ENCODE data around the gene ACER2.

The ACER2 gene

DNA sequence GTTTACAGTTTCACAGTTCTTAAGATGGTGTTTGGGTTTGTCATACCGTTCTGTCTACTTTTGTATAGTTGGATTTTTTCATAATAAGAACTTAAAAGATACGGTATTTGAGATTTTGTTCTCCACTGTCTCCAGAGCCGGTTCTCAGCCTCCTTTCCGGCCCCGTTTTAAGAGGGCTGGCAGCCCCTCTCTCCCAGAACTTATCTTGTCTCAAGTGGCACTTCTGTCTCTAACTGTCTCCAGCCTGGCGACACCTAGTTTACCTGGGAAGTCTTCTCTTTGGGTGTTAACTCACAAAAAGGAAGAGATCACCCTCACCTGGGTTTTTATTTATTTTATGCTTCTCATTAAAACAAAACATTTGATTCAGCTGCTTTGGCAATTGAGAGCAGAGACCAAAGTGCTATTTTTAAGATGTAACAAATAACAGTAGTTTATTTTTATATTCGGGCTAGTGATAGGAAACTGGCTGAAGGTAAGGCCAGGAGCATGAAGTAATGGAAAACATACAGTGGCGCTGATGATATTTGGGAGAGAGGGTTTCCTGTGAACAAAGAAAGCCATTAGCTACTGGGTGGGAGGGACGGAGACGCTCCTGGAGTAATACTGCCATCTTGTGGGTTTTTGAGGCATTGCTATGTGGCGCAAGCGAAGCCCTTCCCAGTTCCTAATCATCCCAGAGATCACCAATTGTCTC, 48.3 kb downstream of the ACER2 start:
- H3K9me3 ChIP-seq (ENCODE audit: low read length): no peaks in the 10 kb centered on the region
- no peak overlapping the region for H3K9ac ChIP-seq (ENCODE audit: low read length)
- H3K9me2 ChIP-seq (ENCODE audit: low read depth, low read length): no peaks in the 10 kb centered on the region
- TF ChIP-seq, protein P1, sequence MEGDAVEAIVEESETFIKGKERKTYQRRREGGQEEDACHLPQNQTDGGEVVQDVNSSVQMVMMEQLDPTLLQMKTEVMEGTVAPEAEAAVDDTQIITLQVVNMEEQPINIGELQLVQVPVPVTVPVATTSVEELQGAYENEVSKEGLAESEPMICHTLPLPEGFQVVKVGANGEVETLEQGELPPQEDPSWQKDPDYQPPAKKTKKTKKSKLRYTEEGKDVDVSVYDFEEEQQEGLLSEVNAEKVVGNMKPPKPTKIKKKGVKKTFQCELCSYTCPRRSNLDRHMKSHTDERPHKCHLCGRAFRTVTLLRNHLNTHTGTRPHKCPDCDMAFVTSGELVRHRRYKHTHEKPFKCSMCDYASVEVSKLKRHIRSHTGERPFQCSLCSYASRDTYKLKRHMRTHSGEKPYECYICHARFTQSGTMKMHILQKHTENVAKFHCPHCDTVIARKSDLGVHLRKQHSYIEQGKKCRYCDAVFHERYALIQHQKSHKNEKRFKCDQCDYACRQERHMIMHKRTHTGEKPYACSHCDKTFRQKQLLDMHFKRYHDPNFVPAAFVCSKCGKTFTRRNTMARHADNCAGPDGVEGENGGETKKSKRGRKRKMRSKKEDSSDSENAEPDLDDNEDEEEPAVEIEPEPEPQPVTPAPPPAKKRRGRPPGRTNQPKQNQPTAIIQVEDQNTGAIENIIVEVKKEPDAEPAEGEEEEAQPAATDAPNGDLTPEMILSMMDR (IDR thresholded peaks at IDR 0.05; ENCODE audit: low read length): peak; percentile 90
- TF ChIP-seq EZH2 (IDR thresholded peaks at IDR 0.05; ENCODE audit: borderline replicate concordance, low read length): no peak
- no peak overlapping the region for H3K4me3 ChIP-seq (ENCODE audit: low read depth, low read length, poor library complexity, severe bottlenecking)
- peak overlapping the region; percentile 15; the same call in 1 of the 2 replicates for H2AFZ ChIP-seq (ENCODE audit: low read length)
- H3K36me3 ChIP-seq (ENCODE audit: insufficient read depth, low read length): no peaks in the 10 kb centered on the region
- no peaks in the 10 kb centered on the region for H4K20me1 ChIP-seq (ENCODE audit: insufficient read depth, low read length)
- H3K4me1 ChIP-seq (ENCODE audit: insufficient read depth, low read length, severe bottlenecking): peaks cover 8% of the 10 kb centered on the region
- no peaks in the 10 kb centered on the region for H3F3A ChIP-seq (ENCODE audit: insufficient read depth, low read length)
- H3K27me3 ChIP-seq (ENCODE audit: insufficient read depth, low read length): no peaks in the 10 kb centered on the region; the same call in 1 of the 2 replicates
- H3K79me2 ChIP-seq (ENCODE audit: insufficient read depth, low read length): no peaks in the 10 kb centered on the region
- H3K4me2 ChIP-seq (ENCODE audit: low read length): peak overlapping the region; percentile 9
- H3K27ac ChIP-seq (ENCODE audit: low read depth, low read length, poor library complexity, severe bottlenecking): no peak overlapping the region

DNA sequence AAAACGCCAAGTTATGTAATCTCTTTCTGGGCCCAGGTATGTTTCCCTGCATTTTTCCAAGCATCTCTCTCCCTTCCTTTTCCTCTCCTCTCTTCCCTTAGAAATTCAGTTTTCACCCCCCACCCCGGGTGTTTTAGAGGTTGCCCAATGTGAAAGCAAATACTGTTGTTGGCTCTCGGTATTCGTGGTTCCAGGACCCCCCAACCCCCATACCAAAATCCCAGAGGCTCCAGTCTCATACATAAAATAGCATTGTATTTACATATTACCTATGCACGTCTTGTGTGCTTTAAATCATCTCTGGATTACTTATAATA, 48.8 kb downstream of the ACER2 start:
- Histone ChIP-seq H3K9ac (ENCODE audit: low read length) (no peak overlapping the region), H3K9me3 (ENCODE audit: low read length) (no peaks in the 10 kb centered on the region), H3K4me3 (ENCODE audit: low read depth, low read length, poor library complexity, severe bottlenecking) (no peak overlapping the region), H3K27me3 (ENCODE audit: insufficient read depth, low read length) (no peaks in the 10 kb centered on the region; the same call in 1 of the 2 replicates), H3K79me2 (ENCODE audit: insufficient read depth, low read length) (no peaks in the 10 kb centered on the region), H2AFZ (ENCODE audit: low read length) (no peak overlapping the region), H3K36me3 (ENCODE audit: insufficient read depth, low read length) (no peaks in the 10 kb centered on the region), H3K4me2 (ENCODE audit: low read length) (peak overlapping the region; percentile 9; the same call in 1 of the 2 replicates), H4K20me1 (ENCODE audit: insufficient read depth, low read length) (no peaks in the 10 kb centered on the region), H3K9me2 (ENCODE audit: low read depth, low read length) (no peaks in the 10 kb centered on the region), H3F3A (ENCODE audit: insufficient read depth, low read length) (no peaks in the 10 kb centered on the region), H3K27ac (ENCODE audit: low read depth, low read length, poor library complexity, severe bottlenecking) (no peak overlapping the region), H3K4me1 (ENCODE audit: insufficient read depth, low read length, severe bottlenecking) (peaks cover 8% of the 10 kb centered on the region)
- TF ChIP-seq, protein P1 (IDR thresholded peaks at IDR 0.05; ENCODE audit: low read length): no peak; the same call in 1 of the 2 replicates
- TF ChIP-seq EZH2 (IDR thresholded peaks at IDR 0.05; ENCODE audit: borderline replicate concordance, low read length): no peak

DNA sequence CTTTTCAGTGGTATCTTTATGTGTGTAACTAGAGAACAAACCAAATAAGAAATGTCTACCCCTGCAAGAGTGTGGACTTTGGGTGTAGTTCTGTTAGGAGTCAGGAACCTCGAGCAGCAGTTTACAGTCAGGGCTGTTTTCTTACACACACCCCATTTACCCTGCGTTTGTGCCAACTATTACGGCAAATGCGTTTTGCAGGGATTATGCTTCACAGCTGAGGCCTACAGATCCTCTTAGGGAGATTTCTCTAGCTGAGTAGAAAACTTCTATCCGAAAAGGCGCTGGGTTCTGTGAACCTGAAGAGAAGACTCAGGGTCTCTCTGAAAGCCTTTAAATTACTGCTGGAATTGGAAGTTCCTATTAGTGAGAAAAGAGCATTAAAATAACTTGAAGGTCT, 51.4 kb downstream of the ACER2 start:
- Histone ChIP-seq H3K9me2 (ENCODE audit: low read depth, low read length) (no peaks in the 10 kb centered on the region), H3K79me2 (ENCODE audit: insufficient read depth, low read length) (no peaks in the 10 kb centered on the region), H3K27me3 (ENCODE audit: insufficient read depth, low read length) (no peaks in the 10 kb centered on the region; the same call in 1 of the 2 replicates), H3K9ac (ENCODE audit: low read length) (no peak overlapping the region), H3K9me3 (ENCODE audit: low read length) (no peaks in the 10 kb centered on the region), H3K27ac (ENCODE audit: low read depth, low read length, poor library complexity, severe bottlenecking) (no peak overlapping the region), H3K4me1 (ENCODE audit: insufficient read depth, low read length, severe bottlenecking) (peaks cover 8% of the 10 kb centered on the region), H4K20me1 (ENCODE audit: insufficient read depth, low read length) (no peaks in the 10 kb centered on the region), H3K4me3 (ENCODE audit: low read depth, low read length, poor library complexity, severe bottlenecking) (no peak overlapping the region), H3F3A (ENCODE audit: insufficient read depth, low read length) (no peaks in the 10 kb centered on the region), H2AFZ (ENCODE audit: low read length) (no peak overlapping the region), H3K36me3 (ENCODE audit: insufficient read depth, low read length) (no peaks in the 10 kb centered on the region), H3K4me2 (ENCODE audit: low read length) (no peak overlapping the region)
- no peak for TF ChIP-seq EZH2 (IDR thresholded peaks at IDR 0.05; ENCODE audit: borderline replicate concordance, low read length)
- TF ChIP-seq, protein P1 (IDR thresholded peaks at IDR 0.05; ENCODE audit: low read length): no peak
